Activated CD8-positive, alpha-beta T cell treated with anti-CD3 and anti-CD28 coated beads, Interleukin-2, amount 10 ng/mL, durations not matched to agents 7 days and 5 days (primary cell): ENCODE measurements around the gene HELZ. TPM values are rescaled to one million over a fixed set of nuclear protein-coding genes. Genes with fewer than 3 reads are reported as not detected.
"Not testable (repeated sequence)": the region's sequence is repeated elsewhere in the genome, so short reads cannot be mapped to it uniquely, and the experiment has no call there.

Experiments
- ATAC-seq: fragments of 150-1000 bp; cut with Tn5 transposase; one replicate; pipeline ENCODE4 v1.10.0; 2021; ENCODE audit warnings: moderate library complexity
- CTCF ChIA-PET: fragments of 350-600 bp; sonication (Branson Sonifier 250); formaldehyde crosslinking; loops from one replicate; lab custom pipeline; 2021; ENCODE audit warnings: antibody characterized with exemption; lab: Charles Lee
- POLR2A ChIA-PET: fragments of 350-600 bp; sonication (Branson Sonifier 250); formaldehyde crosslinking; loops from one replicate; lab custom pipeline; 2021; ENCODE audit warnings: antibody characterized with exemption; lab: Charles Lee
- DNase-seq: peaks from one replicate; pipeline ENCODE4 v3.0.0-alpha.2; 2020
- H3K27ac Mint-ChIP-seq: one replicate; pipeline ENCODE4 v1.8.0; 2021; ENCODE audit warnings: mild to moderate bottlenecking, mixed read lengths
- H3K27me3 Mint-ChIP-seq: one replicate; pipeline ENCODE4 v1.8.0; 2021; ENCODE audit warnings: low read depth, mixed read lengths
- H3K36me3 Mint-ChIP-seq: one replicate; pipeline ENCODE4 v1.8.0; 2021; ENCODE audit warnings: low read depth, mixed read lengths
- H3K4me1 Mint-ChIP-seq: one replicate; pipeline ENCODE4 v1.8.0; 2021; ENCODE audit warnings: low read depth, mixed read lengths
- H3K4me3 Mint-ChIP-seq: one replicate; pipeline ENCODE4 v1.8.0; 2021; ENCODE audit warnings: mild to moderate bottlenecking, mixed read lengths
- H3K9me3 Mint-ChIP-seq: one replicate; pipeline ENCODE4 v1.8.0; 2022; ENCODE audit warnings: mixed read lengths; ENCODE audit not compliant: insufficient read depth
- total RNA-seq, 2 experiments: library from RNA; stranded (reverse); gene quantifications; one replicate each; pipeline ENCODE4 v1.2.3, GENCODE V29; 2021

HELZ gene
- total RNA-seq, 2 experiments from 2014 or later, result 69.1 to 76.6 TPM

- POLR2A ChIA-PET, result interaction anchor here (1.0 kb wide), 1 partner anchor 39 kb away, joined by 3 read pairs; no protein-coding TSS in a partner anchor
- CTCF ChIA-PET, result no interaction called here
- H3K9me3 Mint-ChIP-seq, result no peaks in the 10 kb centered on the region
- no peak overlapping the region for H3K27ac Mint-ChIP-seq
- DNase-seq, result no peak
- ATAC-seq, result no peak
- no peaks in the 10 kb centered on the region for H3K36me3 Mint-ChIP-seq
- no peaks in the 10 kb centered on the region for H3K4me1 Mint-ChIP-seq
- H3K4me3 Mint-ChIP-seq, result no peak overlapping the region
- no peaks in the 10 kb centered on the region for H3K27me3 Mint-ChIP-seq
These were observed 202.8 kb downstream of the HELZ start for GRCh38 chr17:67041941-67042899.

GRCh38 chr17:67041531-67041930, 203.5 kb downstream of the HELZ start:
- CTCF ChIA-PET, result no interaction called here
- H3K36me3 Mint-ChIP-seq, result no peaks in the 10 kb centered on the region
- no peaks in the 10 kb centered on the region for H3K9me3 Mint-ChIP-seq
- no peak for DNase-seq
- H3K27me3 Mint-ChIP-seq, result no peaks in the 10 kb centered on the region
- H3K27ac Mint-ChIP-seq, result no peak overlapping the region
- H3K4me1 Mint-ChIP-seq, result no peaks in the 10 kb centered on the region
- H3K4me3 Mint-ChIP-seq, result no peak overlapping the region
- POLR2A ChIA-PET, result interaction anchor here (1.0 kb wide), 1 partner anchor 40 kb away, joined by 3 read pairs; no protein-coding TSS in a partner anchor
- ATAC-seq, result no peak

GRCh38 chr17:67041119-67041518, 203.9 kb downstream of the HELZ start:
- CTCF ChIA-PET, H3K27me3 Mint-ChIP-seq, H3K9me3 Mint-ChIP-seq, H3K4me3 Mint-ChIP-seq, ATAC-seq, H3K4me1 Mint-ChIP-seq, H3K27ac Mint-ChIP-seq, H3K36me3 Mint-ChIP-seq, DNase-seq: not testable (repeated sequence)
- POLR2A ChIA-PET, result interaction anchor here (1.0 kb wide), 1 partner anchor 41 kb away, joined by 3 read pairs; no protein-coding TSS in a partner anchor

GRCh38 chr17:67040652-67041051, 204.3 kb downstream of the HELZ start:
- ATAC-seq, result no peak
- Mint-ChIP-seq H3K9me3 (no peaks in the 10 kb centered on the region), H3K27me3 (no peaks in the 10 kb centered on the region), H3K4me3 (no peak overlapping the region), H3K36me3 (no peaks in the 10 kb centered on the region), H3K4me1 (no peaks in the 10 kb centered on the region), H3K27ac (no peak overlapping the region)
- CTCF ChIA-PET, result no interaction called here
- DNase-seq, result no peak
- POLR2A ChIA-PET, result interaction anchor here (1.0 kb wide), 1 partner anchor 41 kb away, joined by 3 read pairs; no protein-coding TSS in a partner anchor

GRCh38 chr17:67038861-67039365, 206.1 kb downstream of the HELZ start:
- no peak for ATAC-seq
- no peaks in the 10 kb centered on the region for H3K27me3 Mint-ChIP-seq

GRCh38 chr17:67035131-67036083, 209.6 kb downstream of the HELZ start:
- ChIA-PET POLR2A (no interaction called here), CTCF (interaction anchor here (0.6 kb wide), 1 partner anchor 1778 kb away, joined by 3 read pairs; no protein-coding TSS in a partner anchor)
- H3K36me3 Mint-ChIP-seq, result no peaks in the 10 kb centered on the region
- H3K27ac Mint-ChIP-seq, result no peak overlapping the region
- ATAC-seq (no peak), DNase-seq (no peak)
- H3K9me3 Mint-ChIP-seq, result no peaks in the 10 kb centered on the region
- no peaks in the 10 kb centered on the region for H3K4me1 Mint-ChIP-seq
- H3K27me3 Mint-ChIP-seq, result no peaks in the 10 kb centered on the region
- H3K4me3 Mint-ChIP-seq, result no peak overlapping the region

More at GRCh38 chr17:67038861-67039365, 206.1 kb downstream of the HELZ start:
- no peak for DNase-seq
- ChIA-PET POLR2A (no interaction called here), CTCF (no interaction called here)
- H3K9me3 Mint-ChIP-seq, result no peaks in the 10 kb centered on the region
- no peak overlapping the region for H3K27ac Mint-ChIP-seq
- no peaks in the 10 kb centered on the region for H3K4me1 Mint-ChIP-seq
- H3K36me3 Mint-ChIP-seq, result no peaks in the 10 kb centered on the region
- no peak overlapping the region for H3K4me3 Mint-ChIP-seq

GRCh38 chr17:67033613-67034012, 211.4 kb downstream of the HELZ start:
- Mint-ChIP-seq H3K4me3 (no peak overlapping the region), H3K9me3 (no peaks in the 10 kb centered on the region), H3K27ac (no peak overlapping the region), H3K4me1 (no peaks in the 10 kb centered on the region), H3K36me3 (no peaks in the 10 kb centered on the region), H3K27me3 (no peaks in the 10 kb centered on the region)
- POLR2A ChIA-PET, result no interaction called here
- CTCF ChIA-PET, result no interaction called here
- no peak for DNase-seq
- no peak for ATAC-seq

- DNase-seq, result no peak
- ChIA-PET POLR2A (no interaction called here), CTCF (no interaction called here)
- Mint-ChIP-seq H3K4me3 (no peak overlapping the region), H3K27ac (no peak overlapping the region), H3K9me3 (no peaks in the 10 kb centered on the region), H3K36me3 (no peaks in the 10 kb centered on the region), H3K27me3 (no peaks in the 10 kb centered on the region), H3K4me1 (no peaks in the 10 kb centered on the region)
- ATAC-seq, result no peak
These were observed 212.0 kb downstream of the HELZ start for GRCh38 chr17:67032985-67033384.

- H3K27me3 Mint-ChIP-seq, result no peaks in the 10 kb centered on the region
- no peaks in the 10 kb centered on the region for H3K4me1 Mint-ChIP-seq
- no peaks in the 10 kb centered on the region for H3K9me3 Mint-ChIP-seq
- ATAC-seq (no peak), DNase-seq (no peak)
- POLR2A ChIA-PET, result no interaction called here
- CTCF ChIA-PET, result no interaction called here
- no peak overlapping the region for H3K27ac Mint-ChIP-seq
- H3K36me3 Mint-ChIP-seq, result no peaks in the 10 kb centered on the region
- H3K4me3 Mint-ChIP-seq, result no peak overlapping the region
These were observed 212.6 kb downstream of the HELZ start for GRCh38 chr17:67032382-67032781.

GRCh38 chr17:67030641-67031040, 214.4 kb downstream of the HELZ start:
- no peaks in the 10 kb centered on the region for H3K4me1 Mint-ChIP-seq
- no peak for DNase-seq
- ChIA-PET CTCF (no interaction called here), POLR2A (no interaction called here)
- ATAC-seq, result no peak
- no peaks in the 10 kb centered on the region for H3K36me3 Mint-ChIP-seq
- no peak overlapping the region for H3K27ac Mint-ChIP-seq
- H3K9me3 Mint-ChIP-seq, result no peaks in the 10 kb centered on the region
- no peaks in the 10 kb centered on the region for H3K27me3 Mint-ChIP-seq
- H3K4me3 Mint-ChIP-seq, result no peak overlapping the region

GRCh38 chr17:67027031-67027628, 217.9 kb downstream of the HELZ start:
- H3K4me1 Mint-ChIP-seq, result no peaks in the 10 kb centered on the region
- H3K9me3 Mint-ChIP-seq, result no peaks in the 10 kb centered on the region
- ATAC-seq (no peak), DNase-seq (no peak)
- no peak overlapping the region for H3K4me3 Mint-ChIP-seq
- POLR2A ChIA-PET, result no interaction called here
- CTCF ChIA-PET, result no interaction called here
- H3K27ac Mint-ChIP-seq, result no peak overlapping the region
- H3K27me3 Mint-ChIP-seq, result no peaks in the 10 kb centered on the region
- no peaks in the 10 kb centered on the region for H3K36me3 Mint-ChIP-seq
